Fibroblast of the aortic adventitia (primary cell): ENCODE data around the gene IRAK2. TPM values are rescaled to one million over a fixed set of nuclear protein-coding genes. Genes with fewer than 3 reads are reported as not detected.

Source experiments
- DNase-seq: peaks from one replicate; pipeline ENCODE4 v3.0.0-alpha.2; 2010; ENCODE audit warnings: low read depth
- H3K4me3 ChIP-seq: 2 replicates; pipeline ENCODE4 v1.5.1; 2011; ENCODE audit warnings: low read depth, mild to moderate bottlenecking, control low read depth, low read length, moderate library complexity
- CTCF ChIP-seq: IDR thresholded peaks from 2 replicates; pipeline ENCODE4 v1.5.1; 2011; ENCODE audit warnings: mild to moderate bottlenecking, low read length, control low read depth, inconsistent platforms; ENCODE audit not compliant: insufficient read depth
- total RNA-seq: library from RNA; depleted of rRNA; stranded (reverse); fragments of >200 nt; gene quantifications from 2 replicates; pipeline ENCODE4 v1.2.3, GENCODE V29; 2012; ENCODE audit warnings: low replicate concordance

Gene IRAK2, protein sequence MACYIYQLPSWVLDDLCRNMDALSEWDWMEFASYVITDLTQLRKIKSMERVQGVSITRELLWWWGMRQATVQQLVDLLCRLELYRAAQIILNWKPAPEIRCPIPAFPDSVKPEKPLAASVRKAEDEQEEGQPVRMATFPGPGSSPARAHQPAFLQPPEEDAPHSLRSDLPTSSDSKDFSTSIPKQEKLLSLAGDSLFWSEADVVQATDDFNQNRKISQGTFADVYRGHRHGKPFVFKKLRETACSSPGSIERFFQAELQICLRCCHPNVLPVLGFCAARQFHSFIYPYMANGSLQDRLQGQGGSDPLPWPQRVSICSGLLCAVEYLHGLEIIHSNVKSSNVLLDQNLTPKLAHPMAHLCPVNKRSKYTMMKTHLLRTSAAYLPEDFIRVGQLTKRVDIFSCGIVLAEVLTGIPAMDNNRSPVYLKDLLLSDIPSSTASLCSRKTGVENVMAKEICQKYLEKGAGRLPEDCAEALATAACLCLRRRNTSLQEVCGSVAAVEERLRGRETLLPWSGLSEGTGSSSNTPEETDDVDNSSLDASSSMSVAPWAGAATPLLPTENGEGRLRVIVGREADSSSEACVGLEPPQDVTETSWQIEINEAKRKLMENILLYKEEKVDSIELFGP
- total RNA-seq = 0.90 and 9.1 TPM in 2 replicates

DNA sequence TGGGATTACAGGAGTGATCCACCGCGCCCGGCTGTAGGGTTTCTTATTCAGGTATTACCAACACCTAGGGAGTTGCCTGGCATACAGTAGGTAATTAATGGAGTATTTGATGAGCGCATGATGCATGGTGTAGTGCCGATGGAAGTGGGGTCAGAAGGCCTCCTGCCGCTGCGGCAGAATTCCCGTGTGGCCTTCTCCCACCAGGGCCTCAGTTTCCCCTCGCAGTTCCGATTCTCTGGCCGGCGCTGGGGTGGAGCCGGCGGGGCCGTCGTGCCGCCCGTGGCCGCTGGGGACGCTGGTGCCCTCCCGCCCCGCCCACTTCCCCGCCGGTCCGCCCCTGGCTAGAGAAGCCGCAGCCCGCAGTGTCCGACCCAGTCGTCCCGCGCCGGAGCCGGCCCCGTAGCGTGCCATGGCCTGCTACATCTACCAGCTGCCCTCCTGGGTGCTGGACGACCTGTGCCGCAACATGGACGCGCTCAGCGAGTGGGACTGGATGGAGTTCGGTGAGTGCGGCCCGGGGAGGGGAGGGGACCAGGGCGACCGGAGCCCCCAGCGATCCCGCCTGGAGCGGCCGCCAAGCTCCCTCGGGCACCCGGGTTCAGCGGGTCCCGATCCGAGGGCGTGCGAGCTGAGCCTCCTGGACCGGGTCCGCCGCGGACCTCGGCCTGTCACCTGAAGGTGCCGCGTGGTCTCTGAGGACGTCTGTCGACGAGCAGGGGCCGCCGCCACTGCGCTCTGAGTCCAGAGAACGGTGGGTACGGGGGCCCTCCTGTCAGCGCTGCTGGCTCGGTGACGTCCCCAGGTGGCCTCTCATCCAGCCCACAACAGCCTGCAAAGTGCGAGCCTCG, at the start of gene IRAK2:
Gene IRAK2, plus strand, starts transcription at position 374 of the 848 bp plus-strand sequence. Its CDS starts 36 bp downstream, at position 410.
- TF ChIP-seq CTCF = peak; percentile 70
- H3K4me3 ChIP-seq = peak within 1 kb of the TSS; percentile 87
- peak; percentile 48 for DNase-seq

DNA sequence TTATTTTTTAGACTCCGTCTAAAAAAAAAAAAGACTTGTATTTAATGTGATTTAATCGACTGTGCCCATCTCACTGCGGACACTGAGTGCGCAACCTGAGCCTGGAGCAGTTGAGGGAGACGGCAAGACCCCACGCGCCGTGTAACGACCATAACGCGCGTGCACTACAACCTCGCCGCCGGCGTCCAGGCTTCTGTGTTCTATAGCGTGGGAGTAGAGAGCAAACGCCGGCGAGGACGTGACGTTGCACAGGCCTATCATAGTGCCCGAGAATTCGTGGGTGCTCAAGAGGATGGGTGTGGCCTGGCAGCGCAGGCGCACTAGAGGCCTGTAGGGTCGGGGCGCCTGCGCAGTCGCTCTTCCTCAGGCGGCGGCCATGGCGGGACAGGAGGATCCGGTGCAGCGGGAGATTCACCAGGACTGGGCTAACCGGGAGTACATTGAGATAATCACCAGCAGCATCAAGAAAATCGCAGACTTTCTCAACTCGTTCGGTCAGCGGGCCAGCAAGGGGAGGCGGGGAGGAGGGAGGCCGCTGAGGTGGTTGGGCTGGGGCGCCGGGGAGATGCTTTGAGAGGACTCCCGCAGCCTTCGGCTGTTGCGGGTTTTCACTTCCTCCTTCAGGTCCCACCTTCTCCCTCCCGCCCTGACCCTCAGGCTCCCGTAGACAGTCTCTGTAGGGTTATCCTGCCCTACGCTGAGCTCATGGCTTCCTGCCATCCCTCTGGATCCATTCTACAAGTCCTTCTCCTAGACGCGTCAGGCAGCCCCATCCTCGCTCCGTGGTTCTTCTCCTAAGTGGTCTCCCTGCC, 49.2 kb upstream of the IRAK2 start, which contains the start of gene BRK1:
Gene BRK1, plus strand, starts transcription at position 350 of the 812 bp plus-strand sequence. Its CDS starts 27 bp downstream, at position 377.
- peak within 1 kb of the TSS; percentile 100 for H3K4me3 ChIP-seq
- DNase-seq = peak; percentile 97
- TF ChIP-seq CTCF = no peak

GRCh38 chr3:10116138-10116460, 48.6 kb upstream of the IRAK2 start:
- H3K4me3 ChIP-seq = peak overlapping the region; percentile 100
- DNase-seq = no peak
- TF ChIP-seq CTCF = no peak

- no peak for TF ChIP-seq CTCF
- DNase-seq = no peak
Measured at GRCh38 chr3:10116928-10117327, 47.8 kb upstream of the IRAK2 start.

DNA sequence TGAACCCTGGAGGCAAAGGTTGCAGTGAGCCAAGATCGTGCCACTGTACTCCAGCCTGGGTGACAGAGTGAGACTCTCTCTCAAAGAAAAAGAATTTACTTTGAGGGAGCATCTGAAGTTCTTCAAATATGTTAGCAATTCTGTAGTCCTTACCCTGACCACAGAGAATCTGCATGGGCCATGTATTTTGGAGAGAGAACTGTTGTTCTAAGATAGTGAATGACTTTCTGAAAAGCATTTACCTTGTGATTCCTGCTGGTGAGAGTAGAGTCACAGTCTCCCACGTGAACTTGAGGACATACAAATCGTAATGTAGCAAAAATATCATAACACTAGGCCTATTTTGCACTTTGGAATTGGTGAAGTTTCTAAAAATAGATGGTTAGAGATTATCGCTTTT, 45.3 kb upstream of the IRAK2 start:
- DNase-seq = no peak
- H3K4me3 ChIP-seq = no peak overlapping the region
- no peak for TF ChIP-seq CTCF

More at GRCh38 chr3:10116928-10117327, 47.8 kb upstream of the IRAK2 start:
- peak overlapping the region; percentile 100 for H3K4me3 ChIP-seq

- no peak overlapping the region for H3K4me3 ChIP-seq
- TF ChIP-seq CTCF = no peak
- DNase-seq = no peak
Measured at GRCh38 chr3:10121064-10121463, 43.7 kb upstream of the IRAK2 start.
